Fibroblast of villous mesenchyme (primary cell): ENCODE data around the gene TLCD2. TPM values are rescaled to one million over a fixed set of nuclear protein-coding genes. Genes with fewer than 3 reads are reported as not detected.

ENCODE experiments used
- DNase-seq: peaks from one replicate; pipeline ENCODE4 v3.0.0-alpha.2; 2010; ENCODE audit warnings: low read depth
- H3K4me3 ChIP-seq: 2 replicates; pipeline ENCODE4 v1.5.1; 2011; ENCODE audit warnings: low read depth, mild to moderate bottlenecking, low read length
- total RNA-seq: library from RNA; depleted of rRNA; stranded (reverse); fragments of >200 nt; gene quantifications from 2 replicates; pipeline ENCODE4 v1.2.3, GENCODE V29; 2012
- TF ChIP-seq, protein P1 (sequence below): IDR thresholded peaks from 2 replicates; pipeline ENCODE4 v1.5.1; 2012; ENCODE audit warnings: low read depth, mild to moderate bottlenecking, low read length; ENCODE audit not compliant: insufficient read depth

TLCD2 gene
- total RNA-seq, 1 donor, result 3.9 TPM

DNA sequence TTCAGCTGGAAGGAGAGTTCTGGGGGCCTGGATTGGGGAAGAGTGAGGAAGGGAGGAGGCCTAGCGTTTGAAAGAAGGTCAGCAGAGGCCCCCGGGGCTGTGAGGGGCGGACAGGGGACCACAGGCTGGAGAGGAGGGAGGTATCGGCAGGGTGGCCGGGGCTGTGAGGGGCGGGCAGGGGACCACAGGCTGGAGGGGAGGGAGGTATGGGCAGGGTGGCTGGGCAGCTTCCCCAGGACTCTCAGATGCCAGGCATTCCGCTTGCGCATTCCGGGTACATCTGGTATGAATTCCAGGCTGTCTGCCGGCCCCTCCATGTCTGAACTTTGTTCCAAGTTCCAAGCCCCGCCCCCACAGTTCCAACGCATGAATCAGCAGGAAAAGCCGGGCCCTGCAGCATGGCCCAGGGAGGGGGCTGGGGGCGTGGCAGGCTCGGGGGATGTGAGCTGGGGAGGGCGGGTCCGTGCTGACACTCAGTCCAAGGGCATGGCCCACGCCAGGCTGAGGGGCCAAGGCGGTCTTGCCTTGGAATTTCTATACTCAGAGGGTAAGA lies 4.3 kb upstream of the TLCD2 start:
- peak overlapping the region; percentile 83 for H3K4me3 ChIP-seq
- peak; percentile 98 for DNase-seq
- TF ChIP-seq, protein P1, sequence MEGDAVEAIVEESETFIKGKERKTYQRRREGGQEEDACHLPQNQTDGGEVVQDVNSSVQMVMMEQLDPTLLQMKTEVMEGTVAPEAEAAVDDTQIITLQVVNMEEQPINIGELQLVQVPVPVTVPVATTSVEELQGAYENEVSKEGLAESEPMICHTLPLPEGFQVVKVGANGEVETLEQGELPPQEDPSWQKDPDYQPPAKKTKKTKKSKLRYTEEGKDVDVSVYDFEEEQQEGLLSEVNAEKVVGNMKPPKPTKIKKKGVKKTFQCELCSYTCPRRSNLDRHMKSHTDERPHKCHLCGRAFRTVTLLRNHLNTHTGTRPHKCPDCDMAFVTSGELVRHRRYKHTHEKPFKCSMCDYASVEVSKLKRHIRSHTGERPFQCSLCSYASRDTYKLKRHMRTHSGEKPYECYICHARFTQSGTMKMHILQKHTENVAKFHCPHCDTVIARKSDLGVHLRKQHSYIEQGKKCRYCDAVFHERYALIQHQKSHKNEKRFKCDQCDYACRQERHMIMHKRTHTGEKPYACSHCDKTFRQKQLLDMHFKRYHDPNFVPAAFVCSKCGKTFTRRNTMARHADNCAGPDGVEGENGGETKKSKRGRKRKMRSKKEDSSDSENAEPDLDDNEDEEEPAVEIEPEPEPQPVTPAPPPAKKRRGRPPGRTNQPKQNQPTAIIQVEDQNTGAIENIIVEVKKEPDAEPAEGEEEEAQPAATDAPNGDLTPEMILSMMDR, result no peak

DNA sequence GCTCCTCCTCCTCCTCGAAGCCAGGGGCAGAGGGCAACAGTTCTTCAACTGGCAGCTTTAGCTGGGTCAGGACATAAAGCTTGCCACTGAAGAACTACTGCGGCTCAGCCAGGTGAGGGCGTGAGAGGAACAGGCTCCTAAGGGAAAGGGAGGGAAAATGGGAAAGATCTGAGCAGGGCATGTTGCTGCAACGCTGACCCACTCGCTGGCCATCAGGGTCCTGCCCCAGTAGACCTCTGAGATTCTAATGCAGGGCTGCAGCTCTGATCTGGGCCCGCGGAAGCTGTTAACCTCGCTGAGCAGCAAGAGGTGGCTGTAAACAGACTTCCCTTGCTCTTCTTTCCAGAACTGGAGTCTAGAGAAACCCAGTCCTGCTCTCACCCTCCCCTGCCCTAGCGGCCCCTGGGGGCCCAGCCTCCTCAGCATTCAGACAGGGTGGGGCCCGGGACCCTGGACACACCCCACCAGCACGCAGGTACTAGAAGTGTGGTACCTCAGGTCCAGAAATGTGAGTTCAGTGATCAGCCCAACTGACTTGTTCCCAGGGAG lies 3.8 kb upstream of the TLCD2 start:
- peak overlapping the region; percentile 83 for H3K4me3 ChIP-seq
- TF ChIP-seq, protein P1, result peak; percentile 46
- peak; percentile 47 for DNase-seq

DNA sequence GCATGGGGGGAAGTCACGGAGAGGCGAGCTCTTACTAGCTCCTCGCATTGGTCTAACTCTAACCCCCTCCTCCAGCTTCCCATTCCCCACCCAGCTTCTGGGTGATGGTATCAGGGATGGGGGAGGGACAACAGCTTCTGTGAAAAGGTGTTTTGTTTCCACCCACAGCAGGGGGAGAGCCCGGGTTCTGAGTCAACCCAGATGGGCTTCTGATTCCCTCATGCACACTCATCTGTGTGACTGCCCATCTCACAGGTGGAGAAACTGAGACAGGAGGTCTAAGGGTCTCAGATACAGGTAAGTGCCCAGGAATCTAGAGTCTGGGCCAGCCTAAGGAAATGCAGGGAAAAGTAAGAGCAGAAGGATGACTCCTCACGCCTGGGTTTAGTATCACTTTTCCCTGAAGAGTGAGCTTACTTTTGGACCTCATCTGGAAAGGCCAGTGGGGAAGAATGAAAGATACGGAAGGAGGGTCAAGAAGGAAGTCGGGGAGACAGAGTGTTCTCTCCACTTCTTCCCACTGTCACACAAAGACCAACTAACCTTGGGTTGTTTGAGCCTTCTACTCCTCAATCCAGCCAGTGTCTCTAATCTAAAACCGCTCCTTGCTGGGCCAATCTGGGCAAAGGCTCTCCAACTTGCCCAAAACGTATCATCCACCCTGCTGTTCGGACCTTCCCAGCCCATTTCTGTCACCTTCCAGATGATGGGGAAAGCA lies 3.1 kb upstream of the TLCD2 start:
- H3K4me3 ChIP-seq, result peak overlapping the region; percentile 83
- TF ChIP-seq, protein P1, result no peak
- no peak for DNase-seq

DNA sequence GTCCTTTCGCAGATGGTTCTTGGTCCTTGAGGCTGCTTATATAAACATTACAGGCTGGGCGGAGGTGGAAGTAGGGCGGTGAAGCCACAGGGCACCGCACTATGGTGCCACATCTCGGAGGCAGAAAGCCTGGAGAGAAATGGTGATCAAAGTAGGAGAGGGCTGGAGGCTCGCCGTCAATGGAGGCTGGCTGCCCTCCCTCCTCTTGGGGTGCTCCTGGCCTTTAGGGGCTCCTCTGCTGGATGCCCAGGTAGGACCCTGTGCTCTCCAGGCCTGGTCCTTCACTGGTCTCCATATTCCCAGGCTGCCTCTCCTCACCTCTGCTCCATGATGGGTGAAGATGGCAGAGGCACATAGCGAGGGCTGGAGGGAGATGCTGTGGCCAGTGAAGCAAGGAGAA lies 2.1 kb upstream of the TLCD2 start:
- TF ChIP-seq, protein P1, result no peak
- no peak for DNase-seq
- H3K4me3 ChIP-seq, result peak overlapping the region; percentile 10

DNA sequence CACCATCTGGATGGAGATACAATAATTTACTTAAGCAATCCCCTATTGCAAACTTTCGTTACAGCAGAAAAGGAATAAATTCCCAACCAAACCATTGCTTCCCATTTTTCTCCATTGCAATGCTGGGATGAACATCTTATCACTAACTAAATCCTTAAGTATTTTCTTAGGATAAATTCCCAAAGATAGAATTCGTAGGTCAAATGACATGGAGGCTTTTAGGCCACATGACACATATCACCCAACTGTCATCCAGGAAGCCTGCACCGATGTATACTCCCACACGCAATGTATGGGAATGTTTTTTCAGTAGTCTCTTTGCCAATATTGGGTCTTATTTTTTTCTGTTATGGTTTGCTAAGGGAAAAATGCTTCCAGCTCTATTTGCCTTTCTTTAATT lies 1.6 kb upstream of the TLCD2 start:
- DNase-seq, result peak; percentile 39
- TF ChIP-seq, protein P1, result no peak
- H3K4me3 ChIP-seq, result no peak overlapping the region

DNA sequence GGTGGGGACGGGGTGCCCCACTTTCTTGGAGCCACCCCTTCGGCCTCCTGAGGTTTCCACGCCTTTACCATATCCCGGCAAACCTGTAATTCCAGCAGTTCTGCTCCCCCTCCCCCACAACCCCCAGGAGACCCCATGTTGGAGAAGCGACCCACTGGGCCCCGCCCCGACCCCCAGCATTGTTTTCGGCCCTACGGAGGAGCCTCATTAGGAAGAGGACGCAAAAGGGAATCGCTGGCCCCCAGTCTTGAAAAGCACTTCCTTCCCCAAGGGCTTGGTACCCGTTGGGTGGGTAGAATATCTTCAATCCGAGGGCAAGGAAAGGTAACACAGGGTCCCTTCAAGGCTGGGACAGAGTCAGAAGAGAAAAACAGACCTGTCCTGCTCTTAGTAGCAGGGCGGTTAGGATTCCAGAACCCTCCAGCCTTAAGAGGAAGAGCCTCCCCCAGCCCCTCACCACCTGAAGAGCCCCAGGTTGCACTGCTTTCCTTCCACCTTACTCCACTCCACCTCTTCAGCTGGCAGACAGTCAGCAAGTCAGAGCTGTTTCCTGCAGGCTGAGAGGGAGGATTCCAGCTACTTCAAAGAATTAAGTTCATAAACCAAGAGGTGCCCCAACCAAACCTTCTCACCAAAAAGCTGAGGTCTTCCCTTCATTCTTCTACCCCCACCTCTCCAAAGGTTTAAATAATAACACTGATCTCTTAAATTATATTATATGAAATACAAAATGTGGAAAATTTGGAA lies 803 bp upstream of the TLCD2 start:
- TF ChIP-seq, protein P1, result no peak
- DNase-seq, result no peak
- H3K4me3 ChIP-seq, result peak overlapping the region; percentile 68
